SK-N-SH (cell line): Measurements from ENCODE around the gene PRRX1.

ENCODE experiments used
- EP300 ChIP-seq, 2 experiments: IDR thresholded peaks; 2 replicates each; pipeline versions ENCODE4 v1.4.0 to v1.6.1; 2012; ENCODE audit warnings: borderline replicate concordance in 1 of 2, low read depth in 1 of 2, low read length in 1 of 2
- EZH2phosphoT487 ChIP-seq: fragments of 200-600 bp; sonication (generic); IDR thresholded peaks from 2 replicates; pipeline ENCODE4 v1.6.1; 2017; ENCODE audit warnings: low read depth, mixed run types, mild to moderate bottlenecking, antibody characterized with exemption, moderate library complexity, borderline replicate concordance
- FOXM1 ChIP-seq: IDR thresholded peaks from 2 replicates; pipeline ENCODE4 v1.4.0; 2012; ENCODE audit warnings: low read depth, mild to moderate bottlenecking
- GATA2 ChIP-seq: sonication (generic); formaldehyde crosslinking; IDR thresholded peaks from 2 replicates; pipeline ENCODE4 v1.5.0; 2020; ENCODE audit warnings: mild to moderate bottlenecking, missing genetic modification reagents
- MXI1 ChIP-seq: IDR thresholded peaks from 2 replicates; pipeline ENCODE4 v1.6.1; 2012; ENCODE audit warnings: mild to moderate bottlenecking, low read depth, low read length, improper control_type of control experiment
- RFX5 ChIP-seq: IDR thresholded peaks from 2 replicates; pipeline ENCODE4 v1.6.1; 2012; ENCODE audit warnings: mild to moderate bottlenecking, improper control_type of control experiment, low read length
- SIN3A ChIP-seq: IDR thresholded peaks from 2 replicates; pipeline ENCODE4 v1.6.1; 2012; ENCODE audit warnings: low read depth, mild to moderate bottlenecking, low read length, moderate library complexity, borderline replicate concordance
- TAF1 ChIP-seq: IDR thresholded peaks from 2 replicates; pipeline ENCODE4 v1.6.1; 2012; ENCODE audit warnings: low read depth, mild to moderate bottlenecking, low read length, moderate library complexity, borderline replicate concordance
- YY1 ChIP-seq: IDR thresholded peaks from 2 replicates; pipeline ENCODE4 v1.4.0; 2012; ENCODE audit warnings: low read depth, mild to moderate bottlenecking
- TF ChIP-seq, protein P1 (sequence below): fragments of 200-600 bp; sonication (generic); IDR thresholded peaks from 2 replicates; pipeline ENCODE4 v1.6.1; 2017; ENCODE audit warnings: antibody characterized with exemption, mild to moderate bottlenecking, moderate library complexity
- TF ChIP-seq, protein P2 (sequence below): IDR thresholded peaks from 2 replicates; pipeline ENCODE4 v1.4.0; 2012; ENCODE audit warnings: low read depth, borderline replicate concordance
- TF ChIP-seq, protein P3 (sequence below): fragments of 150-350 bp; IDR thresholded peaks from 2 replicates; pipeline ENCODE4 v1.6.1; 2017; ENCODE audit warnings: antibody characterized with exemption, low read length, low read depth, borderline replicate concordance

DNA sequence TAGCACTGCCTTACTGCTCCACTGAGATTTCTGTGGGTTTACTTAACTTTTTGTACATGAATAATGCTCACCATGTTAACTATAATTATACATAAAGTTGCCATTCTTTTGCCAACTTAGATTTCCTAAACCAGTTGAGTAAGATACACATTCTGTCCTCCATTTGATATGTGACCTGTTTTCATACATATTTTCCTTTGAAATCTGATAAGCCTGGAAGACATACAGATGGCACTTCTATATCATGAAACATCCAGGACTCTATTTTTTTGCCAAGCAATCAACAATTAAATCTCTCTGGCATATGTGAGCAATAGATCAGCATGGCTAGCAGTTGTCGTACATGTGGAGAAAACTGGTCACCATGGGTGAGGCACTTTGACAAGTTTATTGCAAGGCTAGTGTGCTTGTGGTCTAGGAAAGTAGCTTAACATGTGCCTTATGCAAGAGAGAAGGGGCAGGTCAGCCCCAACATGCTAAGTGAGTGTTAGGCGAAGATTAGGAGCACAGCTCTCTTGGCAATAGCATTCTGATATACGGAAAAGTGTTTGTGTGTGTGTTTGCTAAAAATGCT lies 14.2 kb downstream of the PRRX1 start:
- TF ChIP-seq, protein P1, sequence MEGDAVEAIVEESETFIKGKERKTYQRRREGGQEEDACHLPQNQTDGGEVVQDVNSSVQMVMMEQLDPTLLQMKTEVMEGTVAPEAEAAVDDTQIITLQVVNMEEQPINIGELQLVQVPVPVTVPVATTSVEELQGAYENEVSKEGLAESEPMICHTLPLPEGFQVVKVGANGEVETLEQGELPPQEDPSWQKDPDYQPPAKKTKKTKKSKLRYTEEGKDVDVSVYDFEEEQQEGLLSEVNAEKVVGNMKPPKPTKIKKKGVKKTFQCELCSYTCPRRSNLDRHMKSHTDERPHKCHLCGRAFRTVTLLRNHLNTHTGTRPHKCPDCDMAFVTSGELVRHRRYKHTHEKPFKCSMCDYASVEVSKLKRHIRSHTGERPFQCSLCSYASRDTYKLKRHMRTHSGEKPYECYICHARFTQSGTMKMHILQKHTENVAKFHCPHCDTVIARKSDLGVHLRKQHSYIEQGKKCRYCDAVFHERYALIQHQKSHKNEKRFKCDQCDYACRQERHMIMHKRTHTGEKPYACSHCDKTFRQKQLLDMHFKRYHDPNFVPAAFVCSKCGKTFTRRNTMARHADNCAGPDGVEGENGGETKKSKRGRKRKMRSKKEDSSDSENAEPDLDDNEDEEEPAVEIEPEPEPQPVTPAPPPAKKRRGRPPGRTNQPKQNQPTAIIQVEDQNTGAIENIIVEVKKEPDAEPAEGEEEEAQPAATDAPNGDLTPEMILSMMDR = no peak
- TF ChIP-seq SIN3A (no peak), EP300 (IDR thresholded peaks at IDR 0.05; ENCODE audit: borderline replicate concordance in 1 of 2, low read depth in 1 of 2, low read length in 1 of 2) (no peak), FOXM1 (no peak), TAF1 (no peak), YY1 (no peak), MXI1 (no peak), GATA2 (CRISPR knock-in tag) (no peak), RFX5 (no peak), EZH2phosphoT487 (no peak)
- TF ChIP-seq, protein P2, sequence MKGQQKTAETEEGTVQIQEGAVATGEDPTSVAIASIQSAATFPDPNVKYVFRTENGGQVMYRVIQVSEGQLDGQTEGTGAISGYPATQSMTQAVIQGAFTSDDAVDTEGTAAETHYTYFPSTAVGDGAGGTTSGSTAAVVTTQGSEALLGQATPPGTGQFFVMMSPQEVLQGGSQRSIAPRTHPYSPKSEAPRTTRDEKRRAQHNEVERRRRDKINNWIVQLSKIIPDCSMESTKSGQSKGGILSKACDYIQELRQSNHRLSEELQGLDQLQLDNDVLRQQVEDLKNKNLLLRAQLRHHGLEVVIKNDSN = no peak
- TF ChIP-seq, protein P3, sequence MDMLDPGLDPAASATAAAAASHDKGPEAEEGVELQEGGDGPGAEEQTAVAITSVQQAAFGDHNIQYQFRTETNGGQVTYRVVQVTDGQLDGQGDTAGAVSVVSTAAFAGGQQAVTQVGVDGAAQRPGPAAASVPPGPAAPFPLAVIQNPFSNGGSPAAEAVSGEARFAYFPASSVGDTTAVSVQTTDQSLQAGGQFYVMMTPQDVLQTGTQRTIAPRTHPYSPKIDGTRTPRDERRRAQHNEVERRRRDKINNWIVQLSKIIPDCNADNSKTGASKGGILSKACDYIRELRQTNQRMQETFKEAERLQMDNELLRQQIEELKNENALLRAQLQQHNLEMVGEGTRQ = no peak
